ENCODE results near the gene HDAC7. TPM values are rescaled to one million over a fixed set of nuclear protein-coding genes. Genes with fewer than 3 reads are reported as not detected.

HDAC7 gene
- total and polyA plus RNA-seq, 2 of the 13 experiments (the other 11 are each of a cell fraction or from before 2014, with no cell fraction given), result 4.6 to 10.8 TPM

GRCh38 chr12:47758834-47759690 lies 60.6 kb downstream of the HDAC7 start, which contains the start of gene RAPGEF3:
TSS of gene RAPGEF3 (minus strand) at chr12:47758880. CDS start at chr12:47758556, 324 bp downstream.
- ATAC-seq (peak; percentile 90), FAIRE-seq (no peak), DNase-seq (ENCODE audit: low spot score) (peak; percentile 49)
- H3K27ac ChIP-seq (ENCODE audit: extremely low read length, insufficient read depth, low read length), result no peak within 1 kb of the TSS
- no peak within 1 kb of the TSS for H2AFZ ChIP-seq (ENCODE audit: low read length)
- in situ Hi-C loops (cut with HindIII; ENCODE audit: extremely low pct_ligation_motif_present, low pct_unique_long_range_greater_than_20kb), result no loop called here
- peaks cover 17% of the 10 kb centered on the region; the same call in 1 of the 2 replicates for H3K4me1 ChIP-seq (ENCODE audit: insufficient read depth, low read length)
- BruUV-seq (replicated peaks), result no TSS peak
- POLR2A ChIA-PET, result interaction anchor here (2.4 kb wide), 1 partner anchor 14 kb away, joined by 6 read pairs; the partner anchor contains the start of gene SLC48A1
- H3K9ac ChIP-seq (ENCODE audit: insufficient read depth, low read depth, low read length), result peak within 1 kb of the TSS; percentile 52; the same call in 1 of the 2 replicates
- peak within 1 kb of the TSS; percentile 83 for H3K4me2 ChIP-seq (ENCODE audit: low read depth, low read length)
- intact Hi-C loops (cut with micrococcal nuclease; ENCODE audit: unreplicated experiment), result no loop called here
- CTCF ChIA-PET (ENCODE audit: low intra/inter-chr PET ratio, low total read pairs), result interaction anchor here (0.6 to 2.4 kb wide), 4 partner anchors 9 to 79 kb away, joined by 3 to 14 read pairs (median 3); no protein-coding TSS in a partner anchor
- H3K36me3 ChIP-seq (replicated peaks in 1 of 2; ENCODE audit: control insufficient read depth in 1 of 2, insufficient read depth in 2 of 2, low read length in 2 of 2), result no peaks in the 10 kb centered on the region
- H3K9me3 ChIP-seq (ENCODE audit: low read length), result no peaks in the 10 kb centered on the region
- H3K27me3 ChIP-seq (ENCODE audit: control insufficient read depth in 1 of 2, insufficient read depth in 2 of 2, low read length in 2 of 2), result peaks cover 3 to 50% of the 10 kb centered on the region in 2 experiments; a peak in 4 of 5 replicates
- H3K4me3 ChIP-seq (replicated peaks in 1 of 3; ENCODE audit: insufficient read depth in 1 of 3, low read depth in 2 of 3, low read length in 3 of 3), result peak within 1 kb of the TSS; percentile 49 to 75 (median 50); a peak in 5 of 6 replicates
- H4K20me1 ChIP-seq (ENCODE audit: insufficient read depth, low read length), result no peaks in the 10 kb centered on the region
- no peaks in the 10 kb centered on the region for H3K79me2 ChIP-seq (ENCODE audit: insufficient read depth, low read length)
- WGBS (ENCODE audit: low lambda C conversion rate), result 0% methylated on average over 7 of the region's 57 CpGs
- TF ChIP-seq ZFP36L1 (CRISPR knock-in tag; IDR thresholded peaks at IDR 0.05) (0 out of 2 replicates have a peak, but pooled peaks have one; percentile 31), ZBTB7A (CRISPR knock-in tag; IDR thresholded peaks at IDR 0.05) (no peak), ZNF512B (CRISPR knock-in tag; IDR thresholded peaks at IDR 0.05; ENCODE audit: borderline replicate concordance) (no peak), CBX2 (IDR thresholded peaks at IDR 0.05; ENCODE audit: low read depth, low read length) (no peak), CBX2 (CRISPR knock-in tag; IDR thresholded peaks at IDR 0.05; ENCODE audit: low read depth) (no peak), ATM (IDR thresholded peaks at IDR 0.05; ENCODE audit: borderline replicate concordance) (no peak), ZNF768 (CRISPR knock-in tag; IDR thresholded peaks at IDR 0.05) (no peak), TGIF2 (CRISPR knock-in tag; IDR thresholded peaks at IDR 0.05) (no peak), ZMYM2 (CRISPR knock-in tag; IDR thresholded peaks at IDR 0.05) (0 out of 2 replicates have a peak, but pooled peaks have one; percentile 43), KDM3A (CRISPR knock-in tag; IDR thresholded peaks at IDR 0.05; ENCODE audit: low read depth) (no peak; the same call in 1 of the 2 replicates), ZNF260 (CRISPR knock-in tag; IDR thresholded peaks at IDR 0.05; ENCODE audit: borderline replicate concordance, low read depth) (no peak), PAWR (CRISPR knock-in tag; IDR thresholded peaks at IDR 0.05; ENCODE audit: borderline replicate concordance) (no peak), ZNF607 (CRISPR knock-in tag; IDR thresholded peaks at IDR 0.05; ENCODE audit: borderline replicate concordance) (no peak), ZNF678 (CRISPR knock-in tag; IDR thresholded peaks at IDR 0.05) (no peak), ZNF264 (CRISPR knock-in tag; IDR thresholded peaks at IDR 0.05) (no peak)
- TF ChIP-seq, protein P1, sequence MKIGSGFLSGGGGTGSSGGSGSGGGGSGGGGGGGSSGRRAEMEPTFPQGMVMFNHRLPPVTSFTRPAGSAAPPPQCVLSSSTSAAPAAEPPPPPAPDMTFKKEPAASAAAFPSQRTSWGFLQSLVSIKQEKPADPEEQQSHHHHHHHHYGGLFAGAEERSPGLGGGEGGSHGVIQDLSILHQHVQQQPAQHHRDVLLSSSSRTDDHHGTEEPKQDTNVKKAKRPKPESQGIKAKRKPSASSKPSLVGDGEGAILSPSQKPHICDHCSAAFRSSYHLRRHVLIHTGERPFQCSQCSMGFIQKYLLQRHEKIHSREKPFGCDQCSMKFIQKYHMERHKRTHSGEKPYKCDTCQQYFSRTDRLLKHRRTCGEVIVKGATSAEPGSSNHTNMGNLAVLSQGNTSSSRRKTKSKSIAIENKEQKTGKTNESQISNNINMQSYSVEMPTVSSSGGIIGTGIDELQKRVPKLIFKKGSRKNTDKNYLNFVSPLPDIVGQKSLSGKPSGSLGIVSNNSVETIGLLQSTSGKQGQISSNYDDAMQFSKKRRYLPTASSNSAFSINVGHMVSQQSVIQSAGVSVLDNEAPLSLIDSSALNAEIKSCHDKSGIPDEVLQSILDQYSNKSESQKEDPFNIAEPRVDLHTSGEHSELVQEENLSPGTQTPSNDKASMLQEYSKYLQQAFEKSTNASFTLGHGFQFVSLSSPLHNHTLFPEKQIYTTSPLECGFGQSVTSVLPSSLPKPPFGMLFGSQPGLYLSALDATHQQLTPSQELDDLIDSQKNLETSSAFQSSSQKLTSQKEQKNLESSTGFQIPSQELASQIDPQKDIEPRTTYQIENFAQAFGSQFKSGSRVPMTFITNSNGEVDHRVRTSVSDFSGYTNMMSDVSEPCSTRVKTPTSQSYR (CRISPR knock-in tag; IDR thresholded peaks at IDR 0.05; ENCODE audit: borderline replicate concordance), result no peak
- TF ChIP-seq, protein P2, sequence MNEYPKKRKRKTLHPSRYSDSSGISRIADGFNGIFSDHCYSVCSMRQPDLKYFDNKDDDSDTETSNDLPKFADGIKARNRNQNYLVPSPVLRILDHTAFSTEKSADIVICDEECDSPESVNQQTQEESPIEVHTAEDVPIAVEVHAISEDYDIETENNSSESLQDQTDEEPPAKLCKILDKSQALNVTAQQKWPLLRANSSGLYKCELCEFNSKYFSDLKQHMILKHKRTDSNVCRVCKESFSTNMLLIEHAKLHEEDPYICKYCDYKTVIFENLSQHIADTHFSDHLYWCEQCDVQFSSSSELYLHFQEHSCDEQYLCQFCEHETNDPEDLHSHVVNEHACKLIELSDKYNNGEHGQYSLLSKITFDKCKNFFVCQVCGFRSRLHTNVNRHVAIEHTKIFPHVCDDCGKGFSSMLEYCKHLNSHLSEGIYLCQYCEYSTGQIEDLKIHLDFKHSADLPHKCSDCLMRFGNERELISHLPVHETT (CRISPR knock-in tag; conservative IDR thresholded peaks at IDR 0.05), result no peak

All from HepG2 (cell line).